Inferior parietal cortex (tissue), 1 donor: ENCODE results near the gene LEMD2.

ENCODE experiments used
- DNase-seq: peaks from one replicate; pipeline ENCODE4 v3.0.0-alpha.2; 2016; ENCODE audit errors: extremely low spot score

Gene LEMD2

DNA sequence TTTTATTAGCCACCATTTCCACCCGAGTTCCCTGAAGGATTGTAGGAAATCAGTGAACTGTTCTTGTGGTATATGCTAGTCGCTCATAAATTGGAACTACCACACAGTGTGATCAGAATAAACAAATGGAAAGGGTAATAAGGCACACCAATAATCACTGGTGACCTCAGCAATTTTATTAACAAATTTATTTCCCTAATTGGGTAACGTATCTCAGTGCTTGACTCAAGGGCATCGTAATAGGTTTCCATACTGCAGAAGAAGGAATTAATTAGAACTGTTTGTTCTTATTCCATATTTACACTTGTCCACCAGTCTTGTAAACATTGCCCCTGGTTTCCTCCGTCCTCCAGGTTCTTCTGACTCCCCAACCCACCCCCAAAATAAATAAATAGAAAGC lies 67.4 kb downstream of the LEMD2 start:
- no peak for DNase-seq
